Upper lobe of left lung (tissue), 6 donors: ENCODE data around the gene LENEP. TPM values are rescaled to one million over a fixed set of nuclear protein-coding genes. Genes with fewer than 3 reads are reported as not detected.
"Not testable (repeated sequence)": the region's sequence is repeated elsewhere in the genome, so short reads cannot be mapped to it uniquely, and the experiment has no call there.

Experiments used
- ATAC-seq, 2 donors: fragments of 200-7000 bp; cut with Tn5 transposase; one replicate each; pipeline ENCODE4 v1.9.1; 2022; ENCODE audit warnings: mild to moderate bottlenecking in 2 of 2, moderate library complexity in 2 of 2; ENCODE audit not compliant: low FRiP score in 2 of 2
- DNase-seq, 2 donors: peaks; one replicate each; pipeline ENCODE4 v3.0.0-alpha.2; 2019 to 2020
- H3K27ac ChIP-seq, 4 donors: fragments of 200-600 bp; sonication (generic); one replicate each; pipeline ENCODE4 v1.5.1; 2016 to 2019
- H3K27me3 ChIP-seq, 4 donors: fragments of 200-600 bp; sonication (generic); one replicate each; pipeline ENCODE4 v1.5.1; 2017 to 2019
- H3K36me3 ChIP-seq, 4 donors: fragments of 200-600 bp; sonication (generic); one replicate each; pipeline ENCODE4 v1.5.1; 2016 to 2019
- H3K4me1 ChIP-seq, 4 donors: fragments of 200-600 bp; sonication (generic); one replicate each; pipeline ENCODE4 v1.5.1; 2018 to 2019
- H3K4me3 ChIP-seq, 4 donors: fragments of 200-600 bp; sonication (generic); one replicate each; pipeline ENCODE4 v1.5.1; 2017 to 2019; ENCODE audit warnings: mild to moderate bottlenecking in 2 of 4, moderate library complexity in 1 of 4
- H3K9me3 ChIP-seq, 4 donors: fragments of 200-600 bp; sonication (generic); one replicate each; pipeline ENCODE4 v1.5.1; 2018 to 2019
- EP300 ChIP-seq, 4 donors: sonication (generic); formaldehyde crosslinking; IDR thresholded peaks; one replicate each; pipeline ENCODE4 v1.5.1; 2017; ENCODE audit warnings: antibody characterized with exemption in 4 of 4, control low read depth in 2 of 4
- POLR2A ChIP-seq, 4 donors: fragments of 450-650 bp; IDR thresholded peaks; one replicate each; pipeline ENCODE4 v1.5.1; 2016 to 2017; ENCODE audit warnings: antibody characterized with exemption in 4 of 4, mild to moderate bottlenecking in 2 of 4
- POLR2AphosphoS5 ChIP-seq, 2 donors: sonication (generic); formaldehyde crosslinking; IDR thresholded peaks; one replicate each; pipeline ENCODE4 v1.5.1; 2017; ENCODE audit warnings: antibody characterized with exemption in 2 of 2
- WGBS, 2 donors: methylation state at CpG; one replicate each; pipeline ENCODE4 v1.1.5; 2017 to 2018; 5-methylcytosine and 5-hydroxymethylcytosine counted together
- total RNA-seq, 6 donors: library from RNA; depleted of rRNA in 4 of 6; stranded (reverse); fragments of >200 nt in 4 of 6; gene quantifications; one replicate each; pipeline versions ENCODE4 v1.1.0 to v1.2.1, GENCODE V29; 2016 to 2021
- TF ChIP-seq, protein P1 (sequence below), 6 experiments: fragments of 450-650 bp in 4 of 6; fragments of 200-600 bp in 2 of 6; sonication (generic) in 2 of 6; IDR thresholded peaks; one replicate each; pipeline ENCODE4 v1.5.1; 2016 to 2019; ENCODE audit warnings: antibody characterized with exemption in 6 of 6
- donor health status: DM: no; HTN: no; CAD: no; lungs with moderate emphysema.
- donor health status: DM: no; HTN: yes; CAD: no; lungs with severe emphysema.

The LENEP gene
- total RNA-seq, 6 donors from 2014 or later: 0.57 to 1.0 TPM; not detected in 4

DNA sequence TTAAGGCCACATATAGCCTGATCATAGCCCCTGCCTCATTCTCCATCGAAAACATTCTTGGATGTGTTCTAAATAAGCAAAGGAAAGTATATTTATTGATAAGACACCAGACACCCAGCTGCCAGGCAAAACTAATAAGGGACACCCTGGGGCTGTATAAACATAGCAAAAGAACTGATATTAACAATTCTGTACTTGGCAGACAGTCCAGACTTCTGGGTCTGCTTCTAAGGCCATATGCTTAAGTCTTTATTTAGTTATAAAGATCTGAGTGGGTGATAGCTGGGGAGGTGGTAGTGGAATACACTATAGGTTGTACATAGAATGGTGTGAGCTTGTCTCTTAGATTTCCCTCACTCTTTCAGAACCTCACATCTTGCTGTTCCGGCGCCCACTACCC lies 15.0 kb upstream of the LENEP start:
- H3K4me3 ChIP-seq: no peak overlapping the region
- TF ChIP-seq EP300 (IDR thresholded peaks at IDR 0.05): no peak
- TF ChIP-seq, protein P1, sequence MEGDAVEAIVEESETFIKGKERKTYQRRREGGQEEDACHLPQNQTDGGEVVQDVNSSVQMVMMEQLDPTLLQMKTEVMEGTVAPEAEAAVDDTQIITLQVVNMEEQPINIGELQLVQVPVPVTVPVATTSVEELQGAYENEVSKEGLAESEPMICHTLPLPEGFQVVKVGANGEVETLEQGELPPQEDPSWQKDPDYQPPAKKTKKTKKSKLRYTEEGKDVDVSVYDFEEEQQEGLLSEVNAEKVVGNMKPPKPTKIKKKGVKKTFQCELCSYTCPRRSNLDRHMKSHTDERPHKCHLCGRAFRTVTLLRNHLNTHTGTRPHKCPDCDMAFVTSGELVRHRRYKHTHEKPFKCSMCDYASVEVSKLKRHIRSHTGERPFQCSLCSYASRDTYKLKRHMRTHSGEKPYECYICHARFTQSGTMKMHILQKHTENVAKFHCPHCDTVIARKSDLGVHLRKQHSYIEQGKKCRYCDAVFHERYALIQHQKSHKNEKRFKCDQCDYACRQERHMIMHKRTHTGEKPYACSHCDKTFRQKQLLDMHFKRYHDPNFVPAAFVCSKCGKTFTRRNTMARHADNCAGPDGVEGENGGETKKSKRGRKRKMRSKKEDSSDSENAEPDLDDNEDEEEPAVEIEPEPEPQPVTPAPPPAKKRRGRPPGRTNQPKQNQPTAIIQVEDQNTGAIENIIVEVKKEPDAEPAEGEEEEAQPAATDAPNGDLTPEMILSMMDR (IDR thresholded peaks at IDR 0.05): no peak
- no peak for TF ChIP-seq POLR2AphosphoS5 (IDR thresholded peaks at IDR 0.05)
- no peak for TF ChIP-seq POLR2A (IDR thresholded peaks at IDR 0.05)
- H3K27ac ChIP-seq: no peak overlapping the region
- H3K9me3 ChIP-seq: no peaks in the 10 kb centered on the region
- no peak for ATAC-seq
- 91 to 93% methylated on average over 3 of the region's 3 CpGs for WGBS, 2 donors
- H3K4me1 ChIP-seq: peaks cover 11 to 16% (median 15%) of the 10 kb centered on the region in 4 donors
- H3K36me3 ChIP-seq: peaks cover 0 to 4% (median 2%) of the 10 kb centered on the region in 4 donors
- H3K27me3 ChIP-seq: no peaks in the 10 kb centered on the region
- DNase-seq: no peak

DNA sequence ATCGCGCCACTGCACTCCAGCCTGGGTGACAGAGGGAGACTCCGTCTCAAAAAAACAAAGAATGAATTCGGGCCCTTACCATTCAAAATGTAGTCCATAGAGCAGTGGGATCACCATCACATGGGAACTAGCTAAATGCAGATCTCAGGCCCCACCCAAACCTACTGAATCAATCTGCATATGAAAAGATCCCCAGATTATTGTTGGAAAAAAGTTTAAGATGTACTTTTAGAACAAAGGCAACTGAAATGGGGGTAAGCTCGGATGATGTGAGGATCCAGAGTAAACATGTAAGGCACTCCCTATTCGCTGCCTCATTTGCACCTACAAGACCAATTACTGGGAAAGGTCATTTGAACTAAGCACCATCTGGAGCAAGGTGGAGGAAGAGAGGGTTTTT lies 11.0 kb upstream of the LENEP start:
- no peaks in the 10 kb centered on the region for H3K9me3 ChIP-seq
- peaks cover 0 to 6% (median 3%) of the 10 kb centered on the region in 4 donors for H3K36me3 ChIP-seq
- 64 to 75% methylated on average over 6 of the region's 6 CpGs for WGBS, 2 donors
- H3K4me3 ChIP-seq: peak overlapping the region in 2 of 4 donors; percentile 61 to 75
- no peak for TF ChIP-seq POLR2A (IDR thresholded peaks at IDR 0.05)
- no peak for TF ChIP-seq POLR2AphosphoS5 (IDR thresholded peaks at IDR 0.05)
- TF ChIP-seq, protein P1 (IDR thresholded peaks at IDR 0.05): no peak
- TF ChIP-seq EP300 (IDR thresholded peaks at IDR 0.05): no peak
- H3K4me1 ChIP-seq: peaks cover 16 to 29% (median 17%) of the 10 kb centered on the region in 4 donors
- ATAC-seq (no peak), DNase-seq (no peak)
- H3K27ac ChIP-seq: peak overlapping the region in 1 of 4 donors; percentile 78
- no peaks in the 10 kb centered on the region for H3K27me3 ChIP-seq

DNA sequence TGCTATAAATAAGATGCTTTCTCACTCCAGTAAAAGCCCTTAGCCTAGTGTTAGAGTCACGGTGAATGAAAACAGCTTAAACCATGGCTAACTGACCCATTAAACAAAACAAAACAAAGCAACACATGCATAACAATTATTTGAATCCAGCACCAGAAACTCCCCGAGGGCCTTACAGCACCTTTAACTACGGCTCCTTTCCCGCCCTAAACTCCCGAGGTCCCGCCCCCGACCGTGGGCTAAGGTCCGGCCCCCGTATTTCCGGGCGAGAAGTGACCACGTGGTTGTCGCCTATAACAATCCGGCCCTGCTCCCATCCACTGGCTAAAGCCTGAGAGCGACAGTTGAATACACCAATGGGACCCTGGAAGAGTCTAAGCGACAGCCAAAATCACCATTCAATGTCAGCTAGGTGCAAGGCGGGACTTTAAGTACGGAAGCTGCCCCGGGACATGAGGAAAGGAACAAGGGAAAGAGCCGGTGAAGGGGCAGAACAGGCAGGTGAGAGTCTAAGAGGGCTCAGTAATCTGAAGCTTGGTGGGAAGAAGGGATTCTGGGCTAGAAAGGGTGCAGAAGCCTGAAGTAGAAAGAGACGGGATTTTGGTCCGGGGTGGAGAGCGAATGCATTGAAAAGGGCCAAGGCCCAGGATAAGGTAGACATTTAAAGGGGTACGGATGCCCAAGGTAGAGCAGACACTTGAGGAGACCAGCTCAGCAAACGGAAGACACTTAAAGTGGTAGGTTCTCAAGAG lies 10.3 kb upstream of the LENEP start, which contains the start of gene FLAD1:
Gene FLAD1 (plus strand): TSS at position 448 of the 752 bp plus-strand sequence. CDS start 351 bp downstream, outside the sequence.
- peak; percentile 93 to 97 for DNase-seq
- Histone ChIP-seq H3K4me3 (peak within 1 kb of the TSS; percentile 61 to 75 (median 68)), H3K9me3 (no peaks in the 10 kb centered on the region), H3K36me3 (peaks cover 0 to 12% (median 8%) of the 10 kb centered on the region in 4 donors), H3K27me3 (no peaks in the 10 kb centered on the region), H3K4me1 (peaks cover 16 to 33% (median 18%) of the 10 kb centered on the region in 4 donors), H3K27ac (peak within 1 kb of the TSS; percentile 61 to 80 (median 75))
- ATAC-seq: peak; percentile 100
- whole genome bisulfite sequencing, 2 donors: 0% methylated on average over 20 to 26 of the region's 26 CpGs
- no peak for TF ChIP-seq EP300 (IDR thresholded peaks at IDR 0.05)
- TF ChIP-seq, protein P1 (IDR thresholded peaks at IDR 0.05): no peak
- peak in 2 of 4 donors; percentile 11 to 67 for TF ChIP-seq POLR2A (IDR thresholded peaks at IDR 0.05)
- peak; percentile 79 for TF ChIP-seq POLR2AphosphoS5 (IDR thresholded peaks at IDR 0.05)

DNA sequence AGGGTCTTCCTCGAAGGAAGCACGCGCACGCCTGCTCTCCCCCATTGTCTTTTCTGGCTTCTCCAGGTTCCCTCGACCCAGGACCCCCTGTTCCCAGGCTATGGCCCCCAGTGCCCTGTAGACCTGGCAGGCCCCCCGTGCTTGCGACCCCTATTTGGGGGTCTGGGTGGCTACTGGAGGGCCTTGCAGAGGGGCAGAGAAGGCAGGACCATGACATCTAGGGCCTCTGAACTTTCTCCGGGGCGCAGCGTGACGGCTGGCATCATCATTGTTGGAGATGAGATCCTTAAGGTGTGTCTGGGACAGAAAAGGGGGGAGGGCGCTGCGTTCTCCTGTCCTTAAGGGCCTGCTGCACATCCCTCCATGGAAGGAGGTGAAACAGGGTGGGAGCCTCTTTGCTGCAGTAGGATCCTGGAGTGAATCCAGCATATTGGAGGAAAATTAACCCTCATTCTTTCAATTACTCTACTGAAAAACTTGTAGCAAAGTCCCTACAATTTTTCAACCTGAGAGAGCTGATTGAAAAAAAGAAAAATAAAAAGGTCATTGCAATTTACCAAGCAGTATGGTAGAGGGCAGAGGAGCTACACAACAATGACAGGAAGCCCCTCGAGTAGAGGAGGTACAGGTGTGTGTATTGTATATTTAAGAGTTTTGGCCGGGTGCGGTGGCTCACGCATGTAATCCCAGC lies 9.5 kb upstream of the LENEP start:
- ATAC-seq: no peak
- H3K27me3 ChIP-seq: no peaks in the 10 kb centered on the region

DNA sequence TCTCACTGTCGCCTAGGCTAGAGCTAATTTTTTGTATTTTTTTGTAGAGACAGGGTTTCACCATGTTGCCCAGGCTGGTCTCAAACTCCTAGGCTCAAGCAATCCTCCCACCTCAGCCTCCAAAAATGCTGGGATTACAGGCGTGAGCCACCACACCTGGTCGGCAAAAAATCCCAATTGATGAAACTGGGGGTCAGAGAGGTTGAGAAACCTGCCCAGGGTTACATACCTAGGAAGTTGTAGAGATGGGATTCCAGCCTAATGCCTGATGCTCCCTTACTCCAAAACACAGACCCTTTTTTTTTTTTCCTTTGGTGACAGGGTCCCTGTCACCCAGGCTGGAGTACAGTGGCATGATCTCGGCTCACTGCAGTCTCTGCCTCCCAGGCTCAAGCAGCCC lies 6.7 kb upstream of the LENEP start:
- H3K9me3 ChIP-seq, ATAC-seq, H3K4me3 ChIP-seq, DNase-seq, H3K27ac ChIP-seq, H3K27me3 ChIP-seq: not testable (repeated sequence)
- H3K4me1 ChIP-seq: peaks cover 16 to 33% (median 18%) of the 10 kb centered on the region in 4 donors
- WGBS, 2 donors: 94 to 96% methylated on average over 4 of the region's 4 CpGs
- peaks cover 0 to 41% (median 20%) of the 10 kb centered on the region in 4 donors for H3K36me3 ChIP-seq

More for the DNA sequence above, 9.5 kb upstream of the LENEP start:
- peaks cover 16 to 33% (median 18%) of the 10 kb centered on the region in 4 donors for H3K4me1 ChIP-seq
- H3K9me3 ChIP-seq: no peaks in the 10 kb centered on the region
- 14 to 17% methylated on average over 16 to 17 of the region's 17 CpGs for WGBS, 2 donors
- TF ChIP-seq EP300 (IDR thresholded peaks at IDR 0.05): no peak
- no peak for TF ChIP-seq POLR2AphosphoS5 (IDR thresholded peaks at IDR 0.05)
- no peak for TF ChIP-seq POLR2A (IDR thresholded peaks at IDR 0.05)
- TF ChIP-seq, protein P1 (IDR thresholded peaks at IDR 0.05): no peak
- no peak for DNase-seq
- H3K36me3 ChIP-seq: peaks cover 0 to 17% (median 16%) of the 10 kb centered on the region in 4 donors
- peak overlapping the region; percentile 61 to 80 (median 75) for H3K27ac ChIP-seq
- peak overlapping the region; percentile 61 to 75 (median 68) for H3K4me3 ChIP-seq
